ENCODE data around the gene BCL6. TPM values are rescaled to one million over a fixed set of nuclear protein-coding genes. Genes with fewer than 3 reads are reported as not detected.

Gene BCL6
- total RNA-seq, 1 donor from 2014 or later = 22.8 TPM

GRCh38 chr3:187769771-187770170 lies 24.5 kb upstream of the BCL6 start:
- Mint-ChIP-seq H3K36me3 (ENCODE audit: insufficient read depth) (no peaks in the 10 kb centered on the region), H3K9me3 (ENCODE audit: low read depth) (no peaks in the 10 kb centered on the region), H3K27me3 (peaks cover 6% of the 10 kb centered on the region), H3K27ac (no peak overlapping the region), H3K4me3 (ENCODE audit: low read depth) (no peak overlapping the region), H3K4me1 (ENCODE audit: low read depth) (peaks cover 1% of the 10 kb centered on the region)
- no peak for TF ChIP-seq CTCF (IDR thresholded peaks at IDR 0.05; ENCODE audit: unreplicated experiment)
- DNase-seq (ENCODE audit: low spot score, unreplicated experiment) = no peak

- Mint-ChIP-seq H3K36me3 (ENCODE audit: insufficient read depth) (no peaks in the 10 kb centered on the region), H3K4me3 (ENCODE audit: low read depth) (no peak overlapping the region), H3K27me3 (no peaks in the 10 kb centered on the region), H3K4me1 (ENCODE audit: low read depth) (peaks cover 17% of the 10 kb centered on the region), H3K9me3 (ENCODE audit: low read depth) (no peaks in the 10 kb centered on the region), H3K27ac (no peak overlapping the region)
- no peak for DNase-seq (ENCODE audit: low spot score, unreplicated experiment)
- TF ChIP-seq CTCF (IDR thresholded peaks at IDR 0.05; ENCODE audit: unreplicated experiment) = no peak
Observed at GRCh38 chr3:187767266-187768012, 22.2 kb upstream of the BCL6 start.

GRCh38 chr3:187765342-187765741 lies 20.1 kb upstream of the BCL6 start:
- Mint-ChIP-seq H3K4me1 (ENCODE audit: low read depth) (peaks cover 18% of the 10 kb centered on the region), H3K9me3 (ENCODE audit: low read depth) (no peaks in the 10 kb centered on the region), H3K27ac (no peak overlapping the region), H3K4me3 (ENCODE audit: low read depth) (no peak overlapping the region), H3K36me3 (ENCODE audit: insufficient read depth) (no peaks in the 10 kb centered on the region), H3K27me3 (peaks cover 3% of the 10 kb centered on the region)
- TF ChIP-seq CTCF (IDR thresholded peaks at IDR 0.05; ENCODE audit: unreplicated experiment) = no peak
- DNase-seq (ENCODE audit: low spot score, unreplicated experiment) = no peak

GRCh38 chr3:187763850-187764648 lies 18.8 kb upstream of the BCL6 start:
- Mint-ChIP-seq H3K27me3 (peaks cover 3% of the 10 kb centered on the region), H3K4me1 (ENCODE audit: low read depth) (peaks cover 19% of the 10 kb centered on the region), H3K9me3 (ENCODE audit: low read depth) (no peaks in the 10 kb centered on the region), H3K4me3 (ENCODE audit: low read depth) (no peak overlapping the region), H3K36me3 (ENCODE audit: insufficient read depth) (no peaks in the 10 kb centered on the region), H3K27ac (no peak overlapping the region)
- no peak for DNase-seq (ENCODE audit: low spot score, unreplicated experiment)
- no peak for TF ChIP-seq CTCF (IDR thresholded peaks at IDR 0.05; ENCODE audit: unreplicated experiment)

- DNase-seq (ENCODE audit: low spot score, unreplicated experiment) = no peak
- TF ChIP-seq CTCF (IDR thresholded peaks at IDR 0.05; ENCODE audit: unreplicated experiment) = no peak
- H3K27ac Mint-ChIP-seq = no peak overlapping the region
- no peaks in the 10 kb centered on the region for H3K9me3 Mint-ChIP-seq (ENCODE audit: low read depth)
- no peak overlapping the region for H3K4me3 Mint-ChIP-seq (ENCODE audit: low read depth)
- H3K4me1 Mint-ChIP-seq (ENCODE audit: low read depth) = peaks cover 29% of the 10 kb centered on the region
- H3K27me3 Mint-ChIP-seq = peaks cover 3% of the 10 kb centered on the region
- no peaks in the 10 kb centered on the region for H3K36me3 Mint-ChIP-seq (ENCODE audit: insufficient read depth)
Observed at GRCh38 chr3:187762792-187763191, 17.5 kb upstream of the BCL6 start.

Data from progenitor cell of endocrine pancreas (in vitro differentiated cells).